SK-N-SH (cell line): ENCODE measurements around the gene ADGRF4. TPM values are rescaled to one million over a fixed set of nuclear protein-coding genes. Genes with fewer than 3 reads are reported as not detected.

Experiments used
- CTCF ChIA-PET: fragments of 300-600, 350-600 bp; formaldehyde crosslinking; extraction: SDS; loops from one replicate; lab custom pipeline; 2021; lab: Yijun Ruan, JAX
- POLR2A ChIA-PET: fragments of 350-600 bp; sonication (Branson Sonifier 250); formaldehyde crosslinking; extraction: SDS; loops from one replicate; lab custom pipeline; 2020; ENCODE audit warnings: antibody characterized with exemption, inconsistent platforms; lab: Yijun Ruan, JAX
- DNase-seq: peaks from one replicate; pipeline ENCODE4 v3.0.0; 2012
- H2AFZ ChIP-seq: fragments of 200-600 bp; sonication (generic); 2 replicates; pipeline ENCODE4 v1.8.1; 2016; ENCODE audit warnings: antibody characterized with exemption, mild to moderate bottlenecking, low read depth
- H3F3A ChIP-seq: fragments of 200-600 bp; sonication (generic); replicated peaks from 2 replicates; pipeline ENCODE3; 2016; ENCODE audit warnings: antibody characterized with exemption, mild to moderate bottlenecking; ENCODE audit not compliant: insufficient read depth
- H3K27ac ChIP-seq, 2 experiments: fragments of 200-500 bp in 1 of 2; fragments of 200-600 bp in 1 of 2; sonication (Bioruptor generic) in 1 of 2; sonication (generic), shearing (Covaris generic) in 1 of 2; 2 replicates each; pipeline versions ENCODE4 v1.5.1 to v1.6.1; 2014 to 2016; ENCODE audit warnings: low read depth in 2 of 2, inconsistent platforms in 1 of 2, low read length in 1 of 2, mild to moderate bottlenecking in 1 of 2, mixed read lengths in 1 of 2
- H3K27me3 ChIP-seq: fragments of 200-600 bp; sonication (generic), shearing (Covaris generic); 2 replicates; pipeline ENCODE4 v1.6.1; 2016; ENCODE audit warnings: mixed run types; ENCODE audit not compliant: insufficient read depth
- H3K36me3 ChIP-seq, 2 experiments: fragments of 200-500 bp in 1 of 2; fragments of 200-600 bp in 1 of 2; sonication (Bioruptor generic) in 1 of 2; sonication (generic) in 1 of 2; replicated peaks in 1 of 2; 2 replicates each; pipeline versions ENCODE3 to v1.5.1; 2014 to 2016; ENCODE audit warnings: low read length in 1 of 2, mild to moderate bottlenecking in 1 of 2; ENCODE audit not compliant: insufficient read depth in 2 of 2, control insufficient read depth in 1 of 2
- H3K4me1 ChIP-seq, 2 experiments: fragments of 200-500 bp in 1 of 2; fragments of 200-600 bp in 1 of 2; sonication (Bioruptor generic) in 1 of 2; sonication (generic), shearing (Covaris generic) in 1 of 2; 2 replicates each; pipeline versions ENCODE4 v1.5.1 to v1.6.1; 2014 to 2016; ENCODE audit warnings: low read depth in 1 of 2, low read length in 1 of 2, mixed run types in 1 of 2; ENCODE audit not compliant: insufficient read depth in 2 of 2, control insufficient read depth in 1 of 2
- H3K4me2 ChIP-seq: fragments of 200-600 bp; sonication (generic), shearing (Covaris generic); 2 replicates; pipeline ENCODE4 v1.6.1; 2017; ENCODE audit warnings: mixed run types
- H3K4me3 ChIP-seq, 2 experiments: fragments of 200-500 bp in 1 of 2; fragments of 200-600 bp in 1 of 2; sonication (Bioruptor generic) in 1 of 2; sonication (generic), shearing (Covaris generic) in 1 of 2; 2 replicates each; pipeline versions ENCODE4 v1.5.1 to v1.8.1; 2014 to 2016; ENCODE audit warnings: low read depth in 2 of 2, inconsistent platforms in 1 of 2, low read length in 1 of 2, mild to moderate bottlenecking in 1 of 2, mixed read lengths in 1 of 2, moderate library complexity in 1 of 2
- H3K79me2 ChIP-seq: fragments of 200-600 bp; sonication (generic); 2 replicates; pipeline ENCODE4 v1.8.1; 2017; ENCODE audit warnings: mild to moderate bottlenecking; ENCODE audit not compliant: insufficient read depth
- H3K9ac ChIP-seq: fragments of 200-600 bp; sonication (generic); 2 replicates; pipeline ENCODE4 v1.6.1; 2017; ENCODE audit warnings: mixed run types
- H3K9me2 ChIP-seq: fragments of 200-600 bp; sonication (generic); 2 replicates; pipeline ENCODE4 v1.6.1; 2017; ENCODE audit warnings: mixed run types
- H3K9me3 ChIP-seq: fragments of 200-600 bp; sonication (generic); 2 replicates; pipeline ENCODE4 v1.6.1; 2017; ENCODE audit warnings: mixed run types, mild to moderate bottlenecking, moderate library complexity
- H4K20me1 ChIP-seq: fragments of 200-600 bp; sonication (generic); 2 replicates; pipeline ENCODE4 v1.6.1; 2017; ENCODE audit warnings: mild to moderate bottlenecking, mixed run types; ENCODE audit not compliant: insufficient read depth
- CHD2 ChIP-seq: fragments of 150-350 bp; IDR thresholded peaks from 2 replicates; pipeline ENCODE4 v1.6.1; 2018; ENCODE audit warnings: low read length; ENCODE audit not compliant: partially characterized antibody
- EP300 ChIP-seq, 2 experiments: IDR thresholded peaks; 2 replicates each; pipeline versions ENCODE4 v1.4.0 to v1.6.1; 2012; ENCODE audit warnings: borderline replicate concordance in 1 of 2, low read depth in 1 of 2, low read length in 1 of 2
- FOSL2 ChIP-seq: IDR thresholded peaks from 2 replicates; pipeline ENCODE4 v1.4.0; 2012; ENCODE audit warnings: low read depth, mild to moderate bottlenecking, moderate library complexity, borderline replicate concordance
- GABPA ChIP-seq: IDR thresholded peaks from 2 replicates; pipeline ENCODE4 v1.4.0; 2012; ENCODE audit warnings: low read depth, mild to moderate bottlenecking
- MXI1 ChIP-seq: IDR thresholded peaks from 2 replicates; pipeline ENCODE4 v1.6.1; 2012; ENCODE audit warnings: mild to moderate bottlenecking, low read depth, low read length, improper control_type of control experiment
- NFIC ChIP-seq: IDR thresholded peaks from 2 replicates; pipeline ENCODE4 v1.4.0; 2012; ENCODE audit warnings: borderline replicate concordance
- POLR2AphosphoS5 ChIP-seq: IDR thresholded peaks from 2 replicates; pipeline ENCODE4 v1.6.1; 2012; ENCODE audit warnings: low read depth, low read length
- RAD21 ChIP-seq: IDR thresholded peaks from 2 replicates; pipeline ENCODE4 v1.6.1; 2012; ENCODE audit warnings: mild to moderate bottlenecking, low read length
- RCOR1 ChIP-seq: fragments of 150-350 bp; IDR thresholded peaks from 2 replicates; pipeline ENCODE4 v1.6.1; 2017; ENCODE audit warnings: antibody characterized with exemption, low read length
- RXRA ChIP-seq: IDR thresholded peaks from 2 replicates; pipeline ENCODE4 v1.4.0; 2012; ENCODE audit warnings: low read depth, mild to moderate bottlenecking, borderline replicate concordance
- SMC3 ChIP-seq: IDR thresholded peaks from 2 replicates; pipeline ENCODE4 v1.6.1; 2012; ENCODE audit warnings: low read depth, low read length, improper control_type of control experiment
- TAF1 ChIP-seq: IDR thresholded peaks from 2 replicates; pipeline ENCODE4 v1.6.1; 2012; ENCODE audit warnings: low read depth, mild to moderate bottlenecking, low read length, moderate library complexity, borderline replicate concordance
- TCF12 ChIP-seq: IDR thresholded peaks from 2 replicates; pipeline ENCODE4 v1.4.0; 2012
- TEAD4 ChIP-seq: IDR thresholded peaks from 2 replicates; pipeline ENCODE4 v1.4.0; 2012; ENCODE audit warnings: mild to moderate bottlenecking, borderline replicate concordance; ENCODE audit not compliant: insufficient read depth
- WGBS: methylation state at CpG from one replicate; pipeline ENCODE4 v1.1.6; 2017; ENCODE audit warnings: low lambda C conversion rate; 5-methylcytosine and 5-hydroxymethylcytosine counted together
- polyA plus RNA-seq, 3 experiments: library from polyadenylated mRNA; depleted of rRNA; stranded (reverse); fragments of >200 nt; gene quantifications; 2 replicates each; pipeline ENCODE4 v1.2.3, GENCODE V29; 2012
- TF ChIP-seq, protein P1 (sequence below): fragments of 150-350 bp; IDR thresholded peaks from 2 replicates; pipeline ENCODE4 v1.6.1; 2016; ENCODE audit warnings: mild to moderate bottlenecking, low read depth, low read length
- TF ChIP-seq, protein P2 (sequence below): IDR thresholded peaks from 2 replicates; pipeline ENCODE4 v1.4.0; 2012; ENCODE audit warnings: low read depth, borderline replicate concordance
- TF ChIP-seq, protein P3 (sequence below): IDR thresholded peaks from 2 replicates; pipeline ENCODE4; 2012

ADGRF4 gene
- polyA plus RNA-seq, 1 of the 3 experiments (the other 2 are of a cell fraction) = not detected

DNA sequence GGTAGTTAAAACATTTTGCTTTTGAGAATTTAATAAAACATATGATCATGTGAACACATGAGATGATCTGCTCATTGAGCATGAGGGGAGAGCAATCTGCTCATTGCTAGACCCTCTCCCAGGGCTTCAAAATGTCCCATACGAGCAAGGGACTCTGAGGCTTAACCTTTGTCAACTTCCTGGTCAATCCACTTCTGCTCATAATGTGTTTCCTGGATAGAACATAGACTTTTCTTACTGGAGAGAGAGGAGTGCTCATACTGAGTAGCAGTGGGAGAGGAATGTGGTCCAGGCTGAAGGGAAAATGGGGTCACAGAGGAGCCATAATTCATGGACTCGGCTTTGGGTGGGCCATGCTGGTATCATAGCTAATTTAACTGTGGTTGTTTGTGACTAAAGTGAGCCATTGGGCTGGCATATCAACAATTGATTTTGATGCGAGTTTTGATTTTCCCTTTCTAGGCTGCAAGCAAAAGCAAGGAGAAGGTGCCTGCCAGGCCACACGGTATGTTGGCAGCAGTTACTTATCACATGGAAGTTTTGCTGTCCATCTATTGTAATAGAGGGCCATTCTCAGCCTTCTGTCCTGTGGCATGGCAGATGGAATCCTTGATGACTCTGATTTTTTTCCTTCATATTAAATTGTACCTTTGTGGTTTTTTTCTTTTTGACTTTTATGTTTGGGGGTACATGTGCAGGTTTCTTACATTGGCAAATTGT is 20.8 kb upstream of the ADGRF4 start:
- H3K9me2 ChIP-seq = no peaks in the 10 kb centered on the region
- no peak for DNase-seq
- no peak overlapping the region for H3K9ac ChIP-seq
- H3K9me3 ChIP-seq = no peaks in the 10 kb centered on the region
- WGBS = 0% methylated on average over 4 of the region's 4 CpGs
- H4K20me1 ChIP-seq = no peaks in the 10 kb centered on the region
- H3K36me3 ChIP-seq = no peaks in the 10 kb centered on the region
- POLR2A ChIA-PET = no interaction called here
- peaks cover 23% of the 10 kb centered on the region; the same call in 1 of the 2 replicates for H3K27me3 ChIP-seq
- no peaks in the 10 kb centered on the region for H3K79me2 ChIP-seq
- H3K4me2 ChIP-seq = no peak overlapping the region
- no peak for TF ChIP-seq TCF12
- TF ChIP-seq, protein P1, sequence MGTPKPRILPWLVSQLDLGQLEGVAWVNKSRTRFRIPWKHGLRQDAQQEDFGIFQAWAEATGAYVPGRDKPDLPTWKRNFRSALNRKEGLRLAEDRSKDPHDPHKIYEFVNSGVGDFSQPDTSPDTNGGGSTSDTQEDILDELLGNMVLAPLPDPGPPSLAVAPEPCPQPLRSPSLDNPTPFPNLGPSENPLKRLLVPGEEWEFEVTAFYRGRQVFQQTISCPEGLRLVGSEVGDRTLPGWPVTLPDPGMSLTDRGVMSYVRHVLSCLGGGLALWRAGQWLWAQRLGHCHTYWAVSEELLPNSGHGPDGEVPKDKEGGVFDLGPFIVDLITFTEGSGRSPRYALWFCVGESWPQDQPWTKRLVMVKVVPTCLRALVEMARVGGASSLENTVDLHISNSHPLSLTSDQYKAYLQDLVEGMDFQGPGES = no peak
- TF ChIP-seq POLR2AphosphoS5 = no peak
- TF ChIP-seq TAF1 = no peak
- TF ChIP-seq RAD21 = no peak
- TF ChIP-seq CHD2 = no peak
- TF ChIP-seq EP300 (IDR thresholded peaks at IDR 0.05; ENCODE audit: borderline replicate concordance in 1 of 2, low read depth in 1 of 2, low read length in 1 of 2) = no peak
- TF ChIP-seq SMC3 = no peak
- no peak for TF ChIP-seq MXI1
- TF ChIP-seq RCOR1 = no peak
- no peak for TF ChIP-seq RXRA
- TF ChIP-seq, protein P2, sequence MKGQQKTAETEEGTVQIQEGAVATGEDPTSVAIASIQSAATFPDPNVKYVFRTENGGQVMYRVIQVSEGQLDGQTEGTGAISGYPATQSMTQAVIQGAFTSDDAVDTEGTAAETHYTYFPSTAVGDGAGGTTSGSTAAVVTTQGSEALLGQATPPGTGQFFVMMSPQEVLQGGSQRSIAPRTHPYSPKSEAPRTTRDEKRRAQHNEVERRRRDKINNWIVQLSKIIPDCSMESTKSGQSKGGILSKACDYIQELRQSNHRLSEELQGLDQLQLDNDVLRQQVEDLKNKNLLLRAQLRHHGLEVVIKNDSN = no peak
- TF ChIP-seq GABPA = no peak
- no peak for TF ChIP-seq FOSL2
- no peak for TF ChIP-seq TEAD4
- TF ChIP-seq, protein P3, sequence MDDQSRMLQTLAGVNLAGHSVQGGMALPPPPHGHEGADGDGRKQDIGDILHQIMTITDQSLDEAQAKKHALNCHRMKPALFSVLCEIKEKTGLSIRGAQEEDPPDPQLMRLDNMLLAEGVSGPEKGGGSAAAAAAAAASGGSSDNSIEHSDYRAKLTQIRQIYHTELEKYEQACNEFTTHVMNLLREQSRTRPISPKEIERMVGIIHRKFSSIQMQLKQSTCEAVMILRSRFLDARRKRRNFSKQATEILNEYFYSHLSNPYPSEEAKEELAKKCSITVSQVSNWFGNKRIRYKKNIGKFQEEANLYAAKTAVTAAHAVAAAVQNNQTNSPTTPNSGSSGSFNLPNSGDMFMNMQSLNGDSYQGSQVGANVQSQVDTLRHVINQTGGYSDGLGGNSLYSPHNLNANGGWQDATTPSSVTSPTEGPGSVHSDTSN = no peak
- TF ChIP-seq NFIC = no peak
- TF ChIP-seq, all 33 proteins: peak for 0
- CTCF ChIA-PET = no interaction called here
- H3K4me3 ChIP-seq = no peak overlapping the region
- no peak overlapping the region for H2AFZ ChIP-seq
- no peaks in the 10 kb centered on the region for H3F3A ChIP-seq
- H3K4me1 ChIP-seq = no peaks in the 10 kb centered on the region
- H3K27ac ChIP-seq = no peak overlapping the region
